ENCODE data around the gene NAA11. TPM values are rescaled to one million over a fixed set of nuclear protein-coding genes. Genes with fewer than 3 reads are reported as not detected.
"Not testable (repeated sequence)": the region's sequence is repeated elsewhere in the genome, so short reads cannot be mapped to it uniquely, and the experiment has no call there.

The NAA11 gene
- polyA plus RNA-seq, 6 donors from 2014 or later: not detected

DNA sequence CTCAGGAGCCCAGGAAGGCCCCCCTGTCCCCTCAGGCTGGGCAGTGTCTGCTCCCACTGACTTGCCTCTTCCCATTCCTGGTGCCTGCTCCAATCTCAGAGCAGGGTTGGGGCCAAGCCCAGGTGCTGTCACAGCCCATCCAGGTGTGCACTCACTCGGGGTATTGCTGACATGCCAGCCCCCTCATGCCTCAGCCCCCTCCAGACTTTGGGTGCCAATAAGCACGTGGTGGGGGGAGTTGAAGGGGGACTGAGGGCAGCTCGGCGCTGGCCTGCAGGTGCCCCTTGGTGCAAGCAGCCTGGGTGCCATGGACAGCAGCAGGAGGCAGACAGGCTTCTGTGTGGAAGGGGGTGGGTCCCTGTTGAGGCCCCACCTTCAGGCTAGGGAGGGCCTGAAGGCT lies 28.4 kb downstream of the NAA11 start:
- Mint-ChIP-seq H3K27me3 (no peaks in the 10 kb centered on the region), H3K9me3 (no peaks in the 10 kb centered on the region), H3K27ac (no peak overlapping the region), H3K4me3 (no peak overlapping the region), H3K36me3 (no peaks in the 10 kb centered on the region), H3K4me1 (no peaks in the 10 kb centered on the region)
- ATAC-seq (ENCODE audit: low read depth in 2 of 2) (no peak), DNase-seq (no peak)

DNA sequence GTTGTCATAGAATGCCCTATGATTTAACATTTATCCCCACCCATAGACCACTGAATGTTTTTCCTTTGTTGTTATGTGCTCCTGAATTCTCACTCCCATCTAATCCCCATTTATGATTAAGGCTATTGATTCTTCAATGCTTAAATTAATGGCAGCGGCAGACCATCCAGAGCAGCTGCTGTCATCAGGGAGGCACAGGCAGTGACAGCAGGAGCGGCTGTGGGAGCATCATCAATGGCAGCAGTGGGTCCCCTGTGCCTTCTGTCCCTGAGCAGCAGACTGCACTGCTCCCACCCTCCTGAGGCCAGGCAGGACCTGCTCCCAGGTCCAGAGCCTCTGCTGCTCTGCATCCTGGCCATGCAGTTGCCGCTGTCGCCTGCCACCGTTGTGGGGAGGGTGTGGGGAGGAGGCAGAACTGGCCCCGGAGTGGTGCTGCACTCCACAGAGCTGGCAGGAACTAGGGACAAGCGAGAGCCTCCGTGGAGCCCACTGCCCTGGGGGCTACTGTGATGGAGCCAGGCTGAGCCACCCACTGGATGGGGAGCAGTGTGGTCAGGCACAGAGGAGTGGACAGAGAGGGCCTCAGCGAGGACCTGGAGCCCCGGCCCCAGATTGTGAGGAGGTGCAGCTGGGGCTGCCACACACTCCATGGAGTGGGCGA lies 29.0 kb downstream of the NAA11 start:
- H3K27ac Mint-ChIP-seq: no peak overlapping the region
- no peaks in the 10 kb centered on the region for H3K36me3 Mint-ChIP-seq
- ATAC-seq (ENCODE audit: low read depth in 2 of 2): no peak
- H3K9me3 Mint-ChIP-seq: no peaks in the 10 kb centered on the region
- DNase-seq: no peak
- no peak overlapping the region for H3K4me3 Mint-ChIP-seq
- H3K27me3 Mint-ChIP-seq: no peaks in the 10 kb centered on the region
- H3K4me1 Mint-ChIP-seq: no peaks in the 10 kb centered on the region

DNA sequence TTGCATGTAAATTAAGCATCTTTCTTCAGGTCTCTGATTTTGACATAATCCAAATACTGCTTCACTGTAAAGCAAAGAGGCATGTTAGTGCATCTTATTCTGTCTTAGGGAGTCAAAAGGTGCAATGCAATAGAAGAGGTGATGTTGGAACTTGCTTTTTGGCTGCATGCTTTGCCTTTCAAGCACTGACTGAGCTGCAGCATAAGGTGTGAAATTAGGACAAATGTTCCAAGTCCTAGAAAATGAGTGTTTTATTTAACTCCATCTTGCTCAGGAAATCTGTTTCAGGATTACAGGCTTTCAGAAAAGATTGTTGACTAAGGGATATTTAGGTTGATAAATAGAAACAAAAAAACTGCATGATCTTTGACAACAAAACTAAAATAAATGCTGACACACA lies 30.8 kb downstream of the NAA11 start:
- no peak overlapping the region for H3K27ac Mint-ChIP-seq

DNA sequence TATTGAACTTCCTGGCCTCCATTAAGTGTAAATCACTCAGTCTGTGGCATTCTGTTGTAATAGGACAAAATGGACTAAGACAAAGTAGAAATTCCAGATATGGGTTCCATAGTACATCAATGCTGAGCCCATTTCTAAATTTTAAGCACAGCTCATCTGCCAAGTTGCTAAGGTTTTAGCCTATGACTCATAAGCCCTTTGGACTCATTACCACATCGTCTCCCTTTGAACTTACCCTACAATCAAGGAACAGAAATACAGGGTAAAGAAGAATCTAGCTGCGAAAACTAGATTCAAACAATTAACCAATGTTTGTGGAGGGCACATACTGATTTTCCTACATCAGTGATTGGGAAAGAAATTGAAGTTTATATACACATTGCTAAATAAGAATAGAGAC lies 31.8 kb downstream of the NAA11 start:
- no peak for DNase-seq
- ATAC-seq (ENCODE audit: low read depth in 2 of 2): no peak
- no peaks in the 10 kb centered on the region for H3K36me3 Mint-ChIP-seq
- H3K9me3 Mint-ChIP-seq: peaks cover 0 to 1% (median 0%) of the 10 kb centered on the region in 7 donors
- no peaks in the 10 kb centered on the region for H3K4me1 Mint-ChIP-seq
- no peaks in the 10 kb centered on the region for H3K27me3 Mint-ChIP-seq
- no peak overlapping the region for H3K27ac Mint-ChIP-seq
- H3K4me3 Mint-ChIP-seq: no peak overlapping the region

More for the DNA sequence above, 30.8 kb downstream of the NAA11 start:
- no peak for DNase-seq
- Mint-ChIP-seq H3K4me3 (no peak overlapping the region), H3K9me3 (peaks cover 0 to 1% (median 0%) of the 10 kb centered on the region in 7 donors), H3K4me1 (no peaks in the 10 kb centered on the region), H3K27me3 (no peaks in the 10 kb centered on the region), H3K36me3 (no peaks in the 10 kb centered on the region)
- no peak for ATAC-seq (ENCODE audit: low read depth in 2 of 2)

DNA sequence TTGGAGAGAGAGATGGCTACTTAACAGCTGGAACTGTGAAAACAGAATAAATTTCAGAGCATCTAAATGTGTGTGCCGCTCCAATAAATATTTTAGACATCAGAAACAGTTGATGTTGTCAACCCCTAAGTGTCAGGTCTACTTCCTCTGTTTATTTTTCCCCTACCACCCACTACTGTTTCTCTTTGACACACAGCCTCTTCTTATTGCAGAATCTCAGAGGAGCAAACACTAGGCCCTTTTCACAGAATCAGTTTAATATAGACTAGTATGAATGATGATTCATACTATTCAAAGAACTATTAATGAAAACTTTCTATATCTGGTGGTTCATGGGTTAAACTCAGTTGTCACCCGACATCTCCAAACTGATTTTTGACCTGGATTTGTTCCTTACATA lies 33.9 kb downstream of the NAA11 start:
- no peak for DNase-seq
- Mint-ChIP-seq H3K36me3 (no peaks in the 10 kb centered on the region), H3K27me3 (no peaks in the 10 kb centered on the region), H3K4me3 (no peak overlapping the region), H3K27ac (no peak overlapping the region), H3K9me3 (peaks cover 0 to 1% (median 0%) of the 10 kb centered on the region in 7 donors), H3K4me1 (no peaks in the 10 kb centered on the region)
- no peak for ATAC-seq (ENCODE audit: low read depth in 2 of 2)

DNA sequence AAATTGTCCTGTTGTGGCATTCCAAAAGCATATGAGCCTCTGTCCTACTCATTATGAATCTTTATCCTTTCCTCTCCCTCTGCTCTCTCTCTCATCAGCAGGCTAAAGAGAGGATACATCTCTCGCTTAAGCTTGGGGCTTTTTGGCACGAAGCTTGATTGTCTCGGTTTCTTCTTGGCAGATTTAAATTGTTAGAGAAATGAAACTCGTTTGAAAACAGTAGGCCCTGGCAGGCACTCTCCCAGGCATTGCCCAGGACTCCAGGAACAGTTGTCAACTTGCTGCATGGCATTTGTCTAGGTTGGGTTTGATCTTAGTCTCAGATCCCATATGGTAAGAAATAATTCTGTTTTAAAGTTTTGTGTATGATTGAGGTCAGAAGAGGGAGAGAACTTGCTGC lies 35.5 kb downstream of the NAA11 start:
- ATAC-seq (ENCODE audit: low read depth in 2 of 2) (no peak), DNase-seq (no peak)
- no peaks in the 10 kb centered on the region for H3K27me3 Mint-ChIP-seq
- H3K27ac Mint-ChIP-seq: no peak overlapping the region
- H3K36me3 Mint-ChIP-seq: no peaks in the 10 kb centered on the region
- H3K9me3 Mint-ChIP-seq: peaks cover 0 to 1% (median 0%) of the 10 kb centered on the region in 7 donors
- no peaks in the 10 kb centered on the region for H3K4me1 Mint-ChIP-seq
- no peak overlapping the region for H3K4me3 Mint-ChIP-seq

DNA sequence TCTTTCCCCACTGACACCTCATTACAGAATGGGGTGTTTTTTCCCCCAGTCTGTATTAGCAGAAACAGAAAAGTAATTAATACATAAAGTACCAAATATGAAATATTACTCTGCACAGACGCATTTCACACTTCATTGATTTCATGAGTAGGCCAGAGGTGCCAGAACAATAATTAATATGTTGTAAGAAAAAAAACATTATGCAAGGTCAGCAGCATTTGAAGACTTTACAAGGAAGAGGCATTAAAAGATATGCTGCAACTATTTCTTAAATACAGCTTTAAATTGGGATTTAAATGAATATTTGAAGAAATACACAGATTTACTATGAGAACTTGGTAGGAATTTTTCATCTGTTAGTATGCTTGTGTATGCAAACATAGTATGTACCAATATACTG lies 37.7 kb downstream of the NAA11 start:
- H3K4me1 Mint-ChIP-seq: no peaks in the 10 kb centered on the region
- no peak for DNase-seq
- peaks cover 0 to 1% (median 0%) of the 10 kb centered on the region in 7 donors for H3K9me3 Mint-ChIP-seq
- no peak overlapping the region for H3K4me3 Mint-ChIP-seq
- no peak for ATAC-seq (ENCODE audit: low read depth in 2 of 2)
- H3K36me3 Mint-ChIP-seq: no peaks in the 10 kb centered on the region
- no peak overlapping the region for H3K27ac Mint-ChIP-seq
- no peaks in the 10 kb centered on the region for H3K27me3 Mint-ChIP-seq

DNA sequence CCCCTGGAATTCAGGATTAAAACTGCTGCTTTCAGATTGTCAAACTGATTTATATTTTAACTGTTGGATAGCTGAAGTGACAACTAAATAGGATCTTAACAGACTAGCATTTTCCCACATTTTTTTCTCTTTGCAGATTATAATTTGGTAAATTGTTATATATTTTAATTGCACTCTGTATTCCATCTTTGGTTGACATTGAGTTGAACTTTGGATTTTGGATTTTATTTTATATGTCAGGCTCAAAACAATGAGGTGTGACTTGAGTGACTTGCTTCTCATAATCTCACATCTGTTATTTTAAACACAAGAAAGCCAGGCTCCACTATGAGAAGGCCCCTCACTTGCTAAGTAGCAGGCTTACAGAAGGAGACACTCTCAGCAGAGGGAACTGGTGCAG lies 38.1 kb downstream of the NAA11 start:
- ATAC-seq (ENCODE audit: low read depth in 2 of 2) (no peak), DNase-seq (no peak)
- no peak overlapping the region for H3K27ac Mint-ChIP-seq
- no peaks in the 10 kb centered on the region for H3K27me3 Mint-ChIP-seq
- H3K4me1 Mint-ChIP-seq: no peaks in the 10 kb centered on the region
- H3K4me3 Mint-ChIP-seq: no peak overlapping the region
- peaks cover 0 to 1% (median 0%) of the 10 kb centered on the region in 7 donors for H3K9me3 Mint-ChIP-seq
- no peaks in the 10 kb centered on the region for H3K36me3 Mint-ChIP-seq

DNA sequence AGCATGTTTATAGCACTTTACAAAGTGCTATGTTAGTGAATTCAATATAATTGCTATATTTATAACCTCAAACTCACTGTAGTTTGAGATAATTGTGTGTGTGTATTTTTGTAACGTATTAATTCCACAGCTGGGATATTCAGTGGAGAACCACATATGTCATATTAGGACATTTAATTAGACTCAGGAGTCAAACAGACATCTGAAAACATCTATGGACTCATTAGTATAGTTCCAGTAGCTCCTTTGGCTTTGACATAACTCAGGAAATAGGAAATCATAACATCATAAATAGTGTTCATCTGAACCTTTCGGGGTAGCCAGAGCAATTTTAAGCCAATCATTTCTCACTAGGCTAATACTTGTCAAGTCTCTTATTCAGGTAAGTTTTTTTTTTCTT lies 38.8 kb downstream of the NAA11 start:
- H3K9me3 Mint-ChIP-seq: peaks cover 0 to 1% (median 0%) of the 10 kb centered on the region in 7 donors
- DNase-seq (no peak), ATAC-seq (ENCODE audit: low read depth in 2 of 2) (no peak)
- H3K4me3 Mint-ChIP-seq: no peak overlapping the region
- H3K4me1 Mint-ChIP-seq: no peaks in the 10 kb centered on the region
- H3K27ac Mint-ChIP-seq: no peak overlapping the region
- H3K27me3 Mint-ChIP-seq: no peaks in the 10 kb centered on the region
- H3K36me3 Mint-ChIP-seq: no peaks in the 10 kb centered on the region

DNA sequence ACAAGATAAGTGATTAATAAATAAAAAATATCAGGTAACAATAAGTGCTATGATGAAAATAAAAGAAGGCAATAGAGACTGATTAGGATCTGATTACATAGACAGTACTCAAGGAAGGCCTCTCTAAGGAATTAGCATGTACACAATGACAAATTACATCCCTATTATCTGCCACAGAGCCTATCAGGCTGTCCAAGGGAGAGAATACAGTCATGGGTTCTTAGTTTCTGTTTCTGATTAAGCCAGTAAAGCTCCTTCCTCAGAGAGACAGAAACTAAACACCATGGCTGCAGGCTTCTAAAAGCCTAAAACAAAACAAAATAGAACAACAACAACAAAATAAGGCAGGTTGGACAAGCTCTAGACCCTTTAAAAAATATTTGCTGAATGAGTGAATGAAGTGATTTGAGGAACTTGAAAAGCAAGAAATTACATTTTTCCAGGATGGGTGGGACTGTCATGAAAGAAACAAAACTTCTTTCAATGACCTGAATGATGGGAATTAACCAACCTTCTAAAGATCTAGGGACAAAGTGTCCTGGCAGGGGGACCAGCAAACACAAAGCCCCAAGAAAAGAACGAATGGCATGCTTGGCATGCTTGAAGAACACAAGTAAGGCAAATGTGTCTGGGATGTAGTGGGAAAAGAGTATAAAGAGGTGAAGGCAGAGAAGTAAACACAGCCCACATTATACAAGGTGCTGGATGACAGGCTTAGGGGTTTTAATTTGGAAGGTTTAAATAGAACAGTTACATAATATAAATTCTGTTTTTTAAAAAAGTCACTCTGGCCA lies 44.1 kb downstream of the NAA11 start:
- Mint-ChIP-seq H3K4me1 (no peaks in the 10 kb centered on the region), H3K4me3 (no peak overlapping the region), H3K27ac (no peak overlapping the region), H3K9me3 (no peaks in the 10 kb centered on the region), H3K27me3 (no peaks in the 10 kb centered on the region), H3K36me3 (no peaks in the 10 kb centered on the region)
- ATAC-seq (ENCODE audit: low read depth in 2 of 2): no peak
- no peak for DNase-seq

DNA sequence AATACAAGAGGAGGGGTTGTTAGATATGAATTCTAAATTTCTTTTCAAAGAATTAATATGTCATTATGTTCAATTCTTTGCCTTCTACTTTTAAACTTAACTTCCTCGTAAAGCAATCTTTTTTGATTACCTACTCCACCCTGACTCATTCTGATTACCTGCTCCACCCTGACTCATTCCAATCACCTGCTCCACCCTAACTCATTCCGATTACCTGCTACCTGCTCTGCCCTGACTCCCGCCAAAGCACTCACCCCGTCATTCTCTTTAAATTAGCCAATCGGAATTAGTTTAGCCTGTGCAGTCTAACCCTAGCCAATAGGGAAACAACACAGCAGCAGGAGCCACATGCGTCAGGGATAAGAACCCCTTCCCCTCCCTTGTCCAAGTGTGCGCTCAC lies 48.4 kb downstream of the NAA11 start:
- ATAC-seq (ENCODE audit: low read depth in 2 of 2); DNase-seq; H3K4me3 Mint-ChIP-seq; H3K4me1 Mint-ChIP-seq; H3K9me3 Mint-ChIP-seq; H3K36me3 Mint-ChIP-seq; H3K27me3 Mint-ChIP-seq; H3K27ac Mint-ChIP-seq: not testable (repeated sequence)

DNA sequence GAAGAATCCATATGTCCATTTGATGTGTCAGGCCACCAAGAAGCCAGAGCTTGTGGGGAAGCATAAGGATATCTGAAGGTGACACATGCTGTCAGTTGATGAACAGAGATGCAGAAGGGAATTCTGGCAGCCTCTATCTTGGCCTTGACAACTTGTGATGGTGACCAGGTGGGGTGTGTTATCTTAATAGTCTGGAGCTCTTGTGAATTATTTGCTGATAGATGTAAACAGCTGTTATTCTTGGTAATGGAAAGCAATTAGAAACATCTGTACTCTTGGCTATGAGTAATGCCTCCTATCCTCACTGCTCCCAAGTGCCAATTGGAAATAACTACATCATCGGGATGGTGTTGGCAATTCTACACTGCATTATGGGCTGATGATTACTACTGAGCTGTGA lies 51.9 kb downstream of the NAA11 start:
- ATAC-seq (ENCODE audit: low read depth in 2 of 2) (no peak), DNase-seq (no peak)
- H3K4me3 Mint-ChIP-seq: no peak overlapping the region
- H3K36me3 Mint-ChIP-seq: no peaks in the 10 kb centered on the region
- H3K27ac Mint-ChIP-seq: no peak overlapping the region
- no peaks in the 10 kb centered on the region for H3K9me3 Mint-ChIP-seq
- H3K27me3 Mint-ChIP-seq: no peaks in the 10 kb centered on the region
- H3K4me1 Mint-ChIP-seq: no peaks in the 10 kb centered on the region

DNA sequence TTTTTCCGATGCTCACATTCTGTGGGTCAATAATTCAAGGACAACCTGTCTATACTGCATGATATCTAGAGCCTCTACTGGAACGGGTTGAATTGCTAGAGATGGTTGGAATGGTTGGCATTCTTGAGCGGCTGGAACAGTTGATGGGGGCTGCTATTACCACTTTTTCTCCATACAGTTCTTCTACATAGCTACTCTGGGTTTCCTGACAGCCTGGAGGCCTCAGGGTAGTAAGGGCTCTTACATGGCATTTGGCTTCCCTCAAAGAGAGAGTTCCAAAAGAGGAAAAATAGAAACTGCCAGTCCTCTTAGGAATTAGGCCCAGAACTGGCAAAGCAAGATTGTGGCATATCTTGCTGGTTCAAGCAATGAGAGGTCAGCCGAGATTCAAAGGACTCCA lies 53.1 kb downstream of the NAA11 start:
- Mint-ChIP-seq H3K36me3 (no peaks in the 10 kb centered on the region), H3K27me3 (no peaks in the 10 kb centered on the region), H3K27ac (no peak overlapping the region), H3K4me3 (no peak overlapping the region), H3K9me3 (no peaks in the 10 kb centered on the region), H3K4me1 (no peaks in the 10 kb centered on the region)
- DNase-seq (no peak), ATAC-seq (ENCODE audit: low read depth in 2 of 2) (no peak)

DNA sequence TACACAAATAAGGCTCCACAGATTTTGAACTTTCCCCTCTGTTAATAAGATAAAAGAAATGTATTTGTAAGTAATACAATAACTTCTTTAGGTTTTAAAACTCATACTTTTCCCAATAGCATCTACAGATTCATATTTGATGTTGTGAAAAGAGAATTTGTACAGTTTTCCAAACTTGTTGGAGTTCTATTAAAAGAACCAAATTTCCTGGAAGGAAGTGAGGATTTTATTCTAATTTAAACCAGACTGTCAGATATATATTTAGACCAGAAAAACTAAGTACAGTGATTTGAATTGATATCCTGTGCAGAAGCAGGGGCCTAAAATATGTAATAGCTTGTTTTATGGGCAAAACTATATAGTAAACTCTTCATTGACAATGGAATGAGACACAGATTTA lies 53.7 kb downstream of the NAA11 start:
- H3K9me3 Mint-ChIP-seq: no peaks in the 10 kb centered on the region
- DNase-seq (no peak), ATAC-seq (ENCODE audit: low read depth in 2 of 2) (no peak)
- H3K27ac Mint-ChIP-seq: no peak overlapping the region
- no peaks in the 10 kb centered on the region for H3K27me3 Mint-ChIP-seq
- H3K36me3 Mint-ChIP-seq: no peaks in the 10 kb centered on the region
- H3K4me1 Mint-ChIP-seq: no peaks in the 10 kb centered on the region
- H3K4me3 Mint-ChIP-seq: no peak overlapping the region
